Osteoblast (primary cell): Measurements from ENCODE around the gene ZDHHC14. TPM values are rescaled to one million over a fixed set of nuclear protein-coding genes. Genes with fewer than 3 reads are reported as not detected.

Experiments
- DNase-seq: peaks from one replicate; pipeline ENCODE4 v3.0.0; 2011; ENCODE audit warnings: low spot score, mixed read lengths; ENCODE audit not compliant: insufficient read length; ENCODE audit errors: missing footprints
- H2AFZ ChIP-seq: 2 replicates; pipeline ENCODE4 v1.6.0; 2011; ENCODE audit warnings: mild to moderate bottlenecking, low read length
- H3K27ac ChIP-seq: 2 replicates; pipeline ENCODE4 v1.5.1; 2011; ENCODE audit warnings: mild to moderate bottlenecking, low read depth, low read length, moderate library complexity
- H3K27me3 ChIP-seq: 2 replicates; pipeline ENCODE4 v1.6.0; 2012; ENCODE audit warnings: mild to moderate bottlenecking, control low read depth, inconsistent platforms, low read length, moderate library complexity; ENCODE audit not compliant: insufficient read depth
- H3K36me3 ChIP-seq: 2 replicates; pipeline ENCODE4 v1.5.1; 2011; ENCODE audit warnings: mild to moderate bottlenecking, low read length, control low read depth, moderate library complexity; ENCODE audit not compliant: insufficient read depth
- H3K4me1 ChIP-seq: 2 replicates; pipeline ENCODE4 v1.5.1; 2011; ENCODE audit warnings: mild to moderate bottlenecking, low read length, control low read depth, moderate library complexity; ENCODE audit not compliant: insufficient read depth
- H3K4me2 ChIP-seq: 2 replicates; pipeline ENCODE4 v1.6.0; 2011; ENCODE audit warnings: mild to moderate bottlenecking, low read length; ENCODE audit not compliant: insufficient read depth
- H3K4me3 ChIP-seq: fragments of 200-600 bp; sonication (generic); 3 replicates; pipeline ENCODE4 v1.5.1; 2012; ENCODE audit warnings: mild to moderate bottlenecking, low read length, inconsistent platforms; ENCODE audit not compliant: insufficient read depth
- H3K79me2 ChIP-seq: 2 replicates; pipeline ENCODE4 v1.6.0; 2012; ENCODE audit warnings: mild to moderate bottlenecking, low read length, control low read depth, inconsistent platforms; ENCODE audit not compliant: insufficient read depth
- H3K9me3 ChIP-seq: 2 replicates; pipeline ENCODE4 v1.5.1; 2011; ENCODE audit warnings: low read depth, low read length, control low read depth
- H4K20me1 ChIP-seq: 2 replicates; pipeline ENCODE4 v1.6.0; 2012; ENCODE audit warnings: mild to moderate bottlenecking, low read length, control low read depth; ENCODE audit not compliant: insufficient read depth
- total RNA-seq: library from RNA; depleted of rRNA; stranded (reverse); fragments of >200 nt; gene quantifications from 2 replicates; pipeline ENCODE4 v1.2.3, GENCODE V29; 2012
- TF ChIP-seq, protein P1 (sequence below): IDR thresholded peaks from 2 replicates; pipeline ENCODE4 v1.5.1; 2011; ENCODE audit warnings: mild to moderate bottlenecking, low read depth, low read length, moderate library complexity; ENCODE audit errors: extremely low read depth

Gene ZDHHC14
- total RNA-seq, 1 donor: 1.4 TPM

DNA sequence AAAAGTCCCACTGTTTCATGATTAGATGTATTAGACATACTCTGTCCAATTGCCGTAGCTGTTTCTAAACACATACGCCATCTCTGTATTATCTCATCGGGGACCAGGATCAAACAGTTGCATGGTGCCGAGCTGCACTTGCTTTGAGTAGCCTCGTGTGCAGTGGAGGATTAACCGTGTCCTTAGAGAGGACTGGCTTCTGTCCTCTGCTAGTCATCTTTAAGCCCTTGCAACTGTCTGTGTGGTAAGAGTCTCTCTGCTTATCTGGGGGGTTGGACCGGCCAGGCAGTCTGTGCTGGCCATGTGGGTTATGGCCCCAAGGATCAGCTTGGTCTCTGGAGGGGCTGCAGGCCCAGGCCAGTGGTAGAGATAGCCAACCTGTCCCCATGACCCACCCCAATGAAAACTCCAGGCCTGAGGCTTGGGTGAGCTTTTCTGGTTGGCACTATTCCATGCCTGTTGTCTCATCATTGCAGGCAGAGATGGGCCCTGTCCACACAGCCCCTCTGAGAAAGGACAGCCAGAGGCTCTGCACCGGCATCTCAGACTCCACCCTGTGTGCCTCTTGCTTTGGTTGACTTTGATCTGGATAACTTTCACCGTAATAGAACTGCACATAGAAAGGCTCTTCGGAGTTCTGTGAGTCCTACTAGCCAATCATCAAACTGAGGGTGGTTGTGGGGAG, 304.7 kb downstream of the ZDHHC14 start:
- TF ChIP-seq, protein P1, sequence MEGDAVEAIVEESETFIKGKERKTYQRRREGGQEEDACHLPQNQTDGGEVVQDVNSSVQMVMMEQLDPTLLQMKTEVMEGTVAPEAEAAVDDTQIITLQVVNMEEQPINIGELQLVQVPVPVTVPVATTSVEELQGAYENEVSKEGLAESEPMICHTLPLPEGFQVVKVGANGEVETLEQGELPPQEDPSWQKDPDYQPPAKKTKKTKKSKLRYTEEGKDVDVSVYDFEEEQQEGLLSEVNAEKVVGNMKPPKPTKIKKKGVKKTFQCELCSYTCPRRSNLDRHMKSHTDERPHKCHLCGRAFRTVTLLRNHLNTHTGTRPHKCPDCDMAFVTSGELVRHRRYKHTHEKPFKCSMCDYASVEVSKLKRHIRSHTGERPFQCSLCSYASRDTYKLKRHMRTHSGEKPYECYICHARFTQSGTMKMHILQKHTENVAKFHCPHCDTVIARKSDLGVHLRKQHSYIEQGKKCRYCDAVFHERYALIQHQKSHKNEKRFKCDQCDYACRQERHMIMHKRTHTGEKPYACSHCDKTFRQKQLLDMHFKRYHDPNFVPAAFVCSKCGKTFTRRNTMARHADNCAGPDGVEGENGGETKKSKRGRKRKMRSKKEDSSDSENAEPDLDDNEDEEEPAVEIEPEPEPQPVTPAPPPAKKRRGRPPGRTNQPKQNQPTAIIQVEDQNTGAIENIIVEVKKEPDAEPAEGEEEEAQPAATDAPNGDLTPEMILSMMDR: no peak
- H3K9me3 ChIP-seq: no peaks in the 10 kb centered on the region
- peaks cover 10% of the 10 kb centered on the region for H3K27me3 ChIP-seq
- H3K4me1 ChIP-seq: peaks cover 3% of the 10 kb centered on the region
- H3K36me3 ChIP-seq: no peaks in the 10 kb centered on the region
- H2AFZ ChIP-seq: no peak overlapping the region
- H3K27ac ChIP-seq: no peak overlapping the region
- H3K79me2 ChIP-seq: no peaks in the 10 kb centered on the region
- no peaks in the 10 kb centered on the region for H4K20me1 ChIP-seq
- no peak overlapping the region for H3K4me2 ChIP-seq
- peak; percentile 82 for DNase-seq
- no peak overlapping the region for H3K4me3 ChIP-seq

DNA sequence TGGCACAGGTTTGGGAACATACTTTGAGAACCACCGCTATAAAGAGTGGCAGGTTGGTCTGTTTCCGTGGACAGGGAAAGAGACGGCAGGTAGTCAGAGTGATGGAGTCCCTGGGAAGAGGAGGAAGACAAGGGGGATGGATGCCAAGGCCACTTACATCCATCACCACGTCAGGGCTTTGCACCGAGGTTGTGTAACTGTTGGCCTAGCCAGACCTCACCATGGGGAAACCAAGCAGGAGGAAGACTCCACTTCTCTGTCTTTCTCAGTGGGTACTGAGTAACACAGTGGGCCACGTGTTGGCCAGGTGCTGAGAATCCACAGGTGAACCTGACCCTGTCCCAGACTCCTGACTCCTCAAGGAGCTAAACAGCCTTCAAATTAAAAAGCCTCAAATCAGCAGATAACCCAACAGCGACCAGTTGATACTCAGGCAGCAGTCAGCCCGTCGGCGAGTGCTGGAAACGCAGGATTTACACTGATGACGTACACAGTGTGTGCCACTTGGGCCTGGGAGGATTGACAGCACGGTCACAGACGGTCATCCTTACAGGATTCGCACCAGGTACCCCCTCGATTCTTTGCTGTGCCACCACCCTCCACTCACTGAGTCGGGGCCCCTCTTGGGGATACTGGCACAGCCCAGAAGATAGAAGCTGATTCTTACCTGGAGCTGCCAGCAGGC, 307.4 kb downstream of the ZDHHC14 start:
- no peaks in the 10 kb centered on the region for H3K79me2 ChIP-seq
- no peaks in the 10 kb centered on the region for H3K36me3 ChIP-seq
- H3K9me3 ChIP-seq: no peaks in the 10 kb centered on the region
- no peak overlapping the region for H3K27ac ChIP-seq
- no peak overlapping the region for H2AFZ ChIP-seq
- H3K4me2 ChIP-seq: no peak overlapping the region
- TF ChIP-seq, protein P1: no peak
- peaks cover 19% of the 10 kb centered on the region for H3K27me3 ChIP-seq
- DNase-seq: no peak
- no peaks in the 10 kb centered on the region for H4K20me1 ChIP-seq
- no peaks in the 10 kb centered on the region for H3K4me1 ChIP-seq
- H3K4me3 ChIP-seq: no peak overlapping the region

DNA sequence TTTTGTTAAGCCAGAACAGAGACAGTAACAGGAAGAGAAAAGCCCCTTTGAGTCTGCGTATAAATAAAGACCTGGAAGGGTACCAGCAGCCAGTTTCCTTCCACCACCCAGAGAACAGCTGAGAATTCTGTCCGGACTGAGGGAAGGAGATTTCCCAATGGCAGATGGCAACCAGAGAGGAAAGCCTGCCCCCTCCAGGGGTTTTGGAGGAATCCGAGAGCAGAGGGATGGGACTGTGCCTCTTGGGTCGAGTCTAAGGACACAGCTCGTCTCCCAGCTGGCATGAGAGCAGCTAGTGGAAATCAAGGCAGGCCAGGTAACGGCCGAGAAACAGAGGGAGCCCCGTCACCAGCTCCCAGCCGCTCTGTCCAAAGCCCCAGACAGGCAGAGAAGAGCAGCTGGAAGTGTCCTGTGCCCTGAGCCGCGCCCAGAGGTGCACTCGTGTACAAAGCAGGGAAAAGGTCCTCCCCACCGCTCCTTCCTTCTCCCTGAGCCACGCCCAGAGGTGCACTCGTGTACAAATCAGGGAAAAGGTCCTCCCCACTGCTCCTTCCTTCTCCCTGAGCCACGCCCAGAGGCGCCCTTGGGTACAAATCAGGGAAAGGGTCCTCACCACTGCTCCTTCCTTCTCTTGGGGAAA, 308.1 kb downstream of the ZDHHC14 start:
- Histone ChIP-seq H4K20me1 (no peaks in the 10 kb centered on the region), H3K9me3 (no peaks in the 10 kb centered on the region), H2AFZ (no peak overlapping the region), H3K4me2 (no peak overlapping the region), H3K79me2 (no peaks in the 10 kb centered on the region), H3K4me1 (no peaks in the 10 kb centered on the region), H3K4me3 (no peak overlapping the region), H3K36me3 (no peaks in the 10 kb centered on the region), H3K27ac (no peak overlapping the region), H3K27me3 (peaks cover 20% of the 10 kb centered on the region)
- peak; percentile 88 for DNase-seq
- TF ChIP-seq, protein P1: peak; percentile 16

DNA sequence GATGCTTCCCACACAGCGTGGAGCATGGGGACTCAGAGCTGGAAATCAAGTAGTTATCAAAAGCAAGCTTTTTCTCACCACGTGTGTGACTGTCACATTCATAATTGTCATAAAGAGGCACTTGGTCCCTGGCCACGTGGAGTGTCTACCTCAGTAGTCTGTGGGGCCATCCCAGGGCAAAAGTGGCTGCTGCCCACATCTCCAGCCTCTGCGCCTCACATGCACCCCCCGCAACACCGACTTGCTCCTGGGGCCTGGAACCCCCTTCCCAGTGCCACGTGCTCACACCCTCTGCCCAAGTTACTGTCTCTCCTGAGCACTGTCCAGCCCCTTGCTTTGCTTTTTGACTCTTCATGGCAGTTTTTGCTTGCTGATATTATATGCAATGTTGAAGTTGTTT, 308.9 kb downstream of the ZDHHC14 start:
- no peak overlapping the region for H2AFZ ChIP-seq
- H3K36me3 ChIP-seq: no peaks in the 10 kb centered on the region
- no peaks in the 10 kb centered on the region for H3K4me1 ChIP-seq
- H3K27ac ChIP-seq: no peak overlapping the region
- DNase-seq: no peak
- H4K20me1 ChIP-seq: no peaks in the 10 kb centered on the region
- H3K9me3 ChIP-seq: no peaks in the 10 kb centered on the region
- no peak overlapping the region for H3K4me2 ChIP-seq
- no peak overlapping the region for H3K4me3 ChIP-seq
- peaks cover 28% of the 10 kb centered on the region for H3K27me3 ChIP-seq
- TF ChIP-seq, protein P1: no peak
- no peaks in the 10 kb centered on the region for H3K79me2 ChIP-seq
